ENCODE measurements around the gene TGFB2. TPM values are rescaled to one million over a fixed set of nuclear protein-coding genes. Genes with fewer than 3 reads are reported as not detected.

Gene TGFB2
- polyA plus RNA-seq, 5 donors: 82.7 to 181 (median 138) TPM

GRCh38 chr1:218328769-218329168 lies 16.4 kb upstream of the TGFB2 start:
- DNase-seq: no peak

- DNase-seq: no peak
These were observed 15.0 kb upstream of the TGFB2 start for GRCh38 chr1:218330043-218330623.

DNA sequence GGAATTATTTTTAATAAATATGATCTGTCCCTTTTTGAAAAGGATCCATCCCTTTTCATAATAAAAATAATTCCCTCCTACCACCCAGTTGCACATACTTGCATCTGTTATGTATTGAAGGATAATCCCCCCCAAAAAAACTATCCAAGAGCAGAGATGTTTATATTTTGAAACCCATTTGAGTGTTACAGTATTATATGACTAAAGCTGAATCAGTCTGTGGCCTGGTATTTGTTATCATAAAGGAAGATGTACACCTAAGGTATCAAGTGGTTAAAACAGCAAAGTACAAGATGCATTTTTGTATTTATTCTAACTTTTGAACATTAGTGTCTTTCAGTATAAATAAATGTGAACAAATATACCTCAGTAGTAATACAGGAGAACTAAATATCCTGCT lies 12.7 kb upstream of the TGFB2 start:
- DNase-seq: no peak

- peak; percentile 51 to 67 for DNase-seq
These were observed 8.8 kb upstream of the TGFB2 start for GRCh38 chr1:218336328-218336727.

DNA sequence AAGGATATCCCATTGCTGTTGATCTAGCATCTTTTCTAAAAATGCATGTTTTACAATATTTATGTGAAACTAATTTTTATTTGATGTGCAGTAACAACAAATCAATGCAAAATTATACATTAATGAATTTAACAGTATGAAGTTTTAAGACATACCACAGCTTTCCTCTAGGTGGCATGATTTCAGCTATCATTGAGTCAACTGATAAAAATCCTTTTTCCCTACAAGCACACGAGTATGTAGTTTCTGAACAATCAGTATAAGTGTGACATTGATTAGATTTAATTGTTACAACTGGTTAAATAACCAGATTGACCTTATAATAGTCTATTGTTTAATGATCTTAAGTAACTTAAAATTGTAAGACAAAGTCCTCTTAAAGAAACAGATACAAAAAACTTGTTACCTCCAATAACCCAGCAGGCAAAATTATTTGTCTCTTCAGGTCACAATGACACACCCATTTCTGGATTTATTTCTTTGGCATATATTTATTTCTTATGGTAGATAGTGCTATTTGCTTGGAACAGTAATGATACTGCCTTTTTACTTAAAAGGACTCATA lies 5.8 kb upstream of the TGFB2 start:
- no peak for DNase-seq

DNA sequence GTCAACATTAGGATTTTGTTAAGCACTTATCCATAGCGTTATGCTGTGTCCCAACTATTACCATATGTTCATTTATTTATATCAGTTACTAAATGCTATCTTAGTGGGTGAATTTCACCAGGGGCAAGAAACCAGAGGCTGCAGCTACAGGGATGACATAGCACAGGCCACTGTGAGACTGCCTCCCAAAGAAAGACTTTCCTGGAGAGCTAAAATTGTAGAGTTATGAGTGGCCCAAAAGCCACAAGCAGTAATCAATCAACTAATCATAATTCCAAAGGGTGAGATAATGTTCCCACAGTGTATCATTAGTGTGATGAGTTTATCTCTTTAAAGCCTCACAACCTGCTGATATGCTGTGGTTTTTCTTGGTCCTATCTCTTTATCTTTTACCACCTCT lies 3.8 kb upstream of the TGFB2 start:
- no peak for DNase-seq

- DNase-seq: no peak
These were observed 3.0 kb upstream of the TGFB2 start for GRCh38 chr1:218342091-218342490.

- DNase-seq: peak; percentile 76 to 83
These were observed 696 bp downstream of the TGFB2 start for GRCh38 chr1:218345673-218346390.

DNA sequence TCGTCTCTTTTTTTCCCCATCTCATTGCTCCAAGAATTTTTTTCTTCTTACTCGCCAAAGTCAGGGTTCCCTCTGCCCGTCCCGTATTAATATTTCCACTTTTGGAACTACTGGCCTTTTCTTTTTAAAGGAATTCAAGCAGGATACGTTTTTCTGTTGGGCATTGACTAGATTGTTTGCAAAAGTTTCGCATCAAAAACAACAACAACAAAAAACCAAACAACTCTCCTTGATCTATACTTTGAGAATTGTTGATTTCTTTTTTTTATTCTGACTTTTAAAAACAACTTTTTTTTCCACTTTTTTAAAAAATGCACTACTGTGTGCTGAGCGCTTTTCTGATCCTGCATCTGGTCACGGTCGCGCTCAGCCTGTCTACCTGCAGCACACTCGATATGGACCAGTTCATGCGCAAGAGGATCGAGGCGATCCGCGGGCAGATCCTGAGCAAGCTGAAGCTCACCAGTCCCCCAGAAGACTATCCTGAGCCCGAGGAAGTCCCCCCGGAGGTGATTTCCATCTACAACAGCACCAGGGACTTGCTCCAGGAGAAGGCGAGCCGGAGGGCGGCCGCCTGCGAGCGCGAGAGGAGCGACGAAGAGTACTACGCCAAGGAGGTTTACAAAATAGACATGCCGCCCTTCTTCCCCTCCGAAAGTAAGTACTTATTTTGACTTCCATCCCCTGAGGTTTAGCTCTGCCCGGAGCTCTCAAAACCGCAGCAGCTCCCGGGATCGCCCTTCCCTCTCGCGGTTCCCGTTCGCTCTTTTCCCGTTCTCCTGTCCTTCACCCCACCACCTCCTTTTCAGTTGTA lies 1.5 kb downstream of the TGFB2 start:
- peak; percentile 37 to 51 for DNase-seq

- peak in 1 of 2 donors; percentile 72 for DNase-seq
These were observed 2.2 kb downstream of the TGFB2 start for GRCh38 chr1:218347336-218347722.

- DNase-seq: peak; percentile 75 to 86
These were observed 2.8 kb downstream of the TGFB2 start for GRCh38 chr1:218347723-218348627.

- no peak for DNase-seq
These were observed 3.5 kb downstream of the TGFB2 start for GRCh38 chr1:218348628-218349071.

DNA sequence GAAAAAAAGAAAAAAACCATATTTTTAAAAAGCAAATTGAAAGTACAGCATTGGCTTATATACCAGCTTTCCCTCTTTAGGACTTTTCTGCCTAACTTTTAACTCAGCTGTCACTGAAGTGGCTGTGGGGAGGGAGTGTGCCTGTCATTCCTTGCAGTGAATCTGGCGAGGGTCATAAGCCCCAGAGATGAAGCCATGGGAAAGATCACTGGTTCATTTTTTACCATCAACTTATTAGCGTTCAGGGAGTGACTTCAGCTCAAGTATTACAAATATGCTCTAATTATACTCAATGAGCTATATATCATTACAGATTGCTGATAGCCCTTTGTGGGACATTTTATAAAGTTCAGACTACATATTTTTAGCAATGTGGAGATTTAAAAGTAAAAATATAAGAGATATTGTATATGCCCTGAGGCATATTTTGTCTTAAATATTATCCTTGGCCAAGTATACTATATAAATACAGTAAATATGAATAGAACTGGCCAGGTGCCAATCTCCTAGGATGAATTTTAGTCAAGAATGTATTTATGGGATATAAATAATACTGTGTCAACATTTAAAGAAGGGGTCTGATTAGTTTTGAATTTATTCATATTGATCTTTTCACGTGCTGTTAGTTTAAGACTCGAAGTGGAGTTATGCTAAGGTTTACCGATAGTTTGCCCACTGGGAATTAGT lies 4.4 kb downstream of the TGFB2 start:
- no peak for DNase-seq

GRCh38 chr1:218350035-218350525 lies 4.9 kb downstream of the TGFB2 start:
- DNase-seq: no peak

DNA sequence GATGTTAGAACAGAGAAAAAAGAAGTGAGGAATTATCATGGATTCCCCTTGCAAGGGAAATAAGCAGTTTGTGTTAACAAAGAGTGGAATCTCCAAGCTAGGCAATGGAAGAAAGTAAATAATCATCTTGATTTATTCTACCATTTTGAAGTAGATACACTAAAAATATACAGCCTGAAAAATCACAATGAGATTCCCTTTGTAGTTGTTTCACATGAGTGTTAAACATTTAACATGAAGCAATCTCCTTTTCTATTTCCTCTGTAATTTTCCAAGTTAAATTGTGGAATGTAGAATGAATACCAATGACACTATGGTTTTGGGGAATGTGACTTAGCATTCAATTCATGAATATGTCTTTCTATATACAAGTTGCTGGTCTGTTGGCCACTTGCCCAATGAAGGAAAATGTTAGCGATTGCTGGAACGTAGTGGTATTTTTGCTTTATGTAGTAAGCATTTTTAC lies 5.7 kb downstream of the TGFB2 start:
- DNase-seq: no peak

GRCh38 chr1:218351391-218352074 lies 6.4 kb downstream of the TGFB2 start:
- no peak for DNase-seq

- no peak for DNase-seq
These were observed 6.9 kb downstream of the TGFB2 start for GRCh38 chr1:218352075-218352438.

GRCh38 chr1:218353656-218354055 lies 8.5 kb downstream of the TGFB2 start:
- no peak for DNase-seq

GRCh38 chr1:218355278-218355677 lies 10.1 kb downstream of the TGFB2 start:
- DNase-seq: no peak

Measured in right lung (tissue), 5 donors.